GM12874 (cell line): ENCODE data around the gene SPATA33.

Experiments used
- TF ChIP-seq, protein P1 (sequence below): IDR thresholded peaks from 2 replicates; pipeline ENCODE4 v1.5.1; 2011; ENCODE audit warnings: low read depth, mild to moderate bottlenecking, control low read depth, low read length, moderate library complexity; ENCODE audit not compliant: insufficient read depth

The SPATA33 gene

DNA sequence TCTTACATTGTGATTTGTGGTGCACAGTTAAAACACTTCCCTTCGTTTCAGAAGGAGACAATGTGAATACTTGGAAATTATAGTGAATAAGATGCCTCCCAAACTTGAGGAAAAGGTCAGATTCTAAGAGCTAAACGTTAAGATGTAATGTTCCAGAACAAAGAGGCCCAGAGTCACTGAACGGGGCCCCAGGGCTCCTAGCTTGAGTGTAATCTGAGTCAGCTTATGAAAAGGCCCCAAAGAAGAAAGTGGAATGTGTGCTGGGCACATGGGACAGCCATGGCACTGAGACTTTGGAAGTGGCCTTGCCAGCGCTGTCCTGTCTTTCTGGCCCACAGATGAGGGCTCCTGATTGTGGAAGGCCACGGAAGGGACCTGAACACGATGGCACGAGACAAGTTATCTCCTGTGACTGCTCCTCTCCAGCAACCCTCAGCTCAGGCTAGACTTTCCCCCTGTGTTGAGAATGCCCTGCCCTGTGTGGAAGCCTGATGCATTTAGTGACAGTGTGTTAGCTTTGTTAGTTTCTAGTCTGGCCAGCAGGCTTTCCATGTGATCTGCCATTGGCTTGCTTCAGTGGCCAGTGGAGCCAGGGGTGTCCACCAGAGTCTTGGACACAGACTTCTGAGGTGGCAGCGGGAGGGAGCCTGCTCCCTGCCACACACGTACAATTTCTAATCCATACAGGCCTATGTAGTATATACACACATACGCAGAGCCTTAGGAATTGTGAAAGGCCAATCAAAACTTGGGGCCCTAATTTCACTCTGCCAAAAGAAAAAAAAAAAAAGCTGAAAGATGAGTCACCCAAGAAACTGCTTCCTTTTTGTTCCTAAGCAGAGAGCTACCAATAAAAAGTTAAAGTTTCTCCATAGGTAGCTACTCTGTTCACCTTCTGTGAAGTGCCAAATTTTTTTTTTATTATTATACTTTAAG lies 13.1 kb downstream of the SPATA33 start:
- TF ChIP-seq, protein P1, sequence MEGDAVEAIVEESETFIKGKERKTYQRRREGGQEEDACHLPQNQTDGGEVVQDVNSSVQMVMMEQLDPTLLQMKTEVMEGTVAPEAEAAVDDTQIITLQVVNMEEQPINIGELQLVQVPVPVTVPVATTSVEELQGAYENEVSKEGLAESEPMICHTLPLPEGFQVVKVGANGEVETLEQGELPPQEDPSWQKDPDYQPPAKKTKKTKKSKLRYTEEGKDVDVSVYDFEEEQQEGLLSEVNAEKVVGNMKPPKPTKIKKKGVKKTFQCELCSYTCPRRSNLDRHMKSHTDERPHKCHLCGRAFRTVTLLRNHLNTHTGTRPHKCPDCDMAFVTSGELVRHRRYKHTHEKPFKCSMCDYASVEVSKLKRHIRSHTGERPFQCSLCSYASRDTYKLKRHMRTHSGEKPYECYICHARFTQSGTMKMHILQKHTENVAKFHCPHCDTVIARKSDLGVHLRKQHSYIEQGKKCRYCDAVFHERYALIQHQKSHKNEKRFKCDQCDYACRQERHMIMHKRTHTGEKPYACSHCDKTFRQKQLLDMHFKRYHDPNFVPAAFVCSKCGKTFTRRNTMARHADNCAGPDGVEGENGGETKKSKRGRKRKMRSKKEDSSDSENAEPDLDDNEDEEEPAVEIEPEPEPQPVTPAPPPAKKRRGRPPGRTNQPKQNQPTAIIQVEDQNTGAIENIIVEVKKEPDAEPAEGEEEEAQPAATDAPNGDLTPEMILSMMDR: no peak

DNA sequence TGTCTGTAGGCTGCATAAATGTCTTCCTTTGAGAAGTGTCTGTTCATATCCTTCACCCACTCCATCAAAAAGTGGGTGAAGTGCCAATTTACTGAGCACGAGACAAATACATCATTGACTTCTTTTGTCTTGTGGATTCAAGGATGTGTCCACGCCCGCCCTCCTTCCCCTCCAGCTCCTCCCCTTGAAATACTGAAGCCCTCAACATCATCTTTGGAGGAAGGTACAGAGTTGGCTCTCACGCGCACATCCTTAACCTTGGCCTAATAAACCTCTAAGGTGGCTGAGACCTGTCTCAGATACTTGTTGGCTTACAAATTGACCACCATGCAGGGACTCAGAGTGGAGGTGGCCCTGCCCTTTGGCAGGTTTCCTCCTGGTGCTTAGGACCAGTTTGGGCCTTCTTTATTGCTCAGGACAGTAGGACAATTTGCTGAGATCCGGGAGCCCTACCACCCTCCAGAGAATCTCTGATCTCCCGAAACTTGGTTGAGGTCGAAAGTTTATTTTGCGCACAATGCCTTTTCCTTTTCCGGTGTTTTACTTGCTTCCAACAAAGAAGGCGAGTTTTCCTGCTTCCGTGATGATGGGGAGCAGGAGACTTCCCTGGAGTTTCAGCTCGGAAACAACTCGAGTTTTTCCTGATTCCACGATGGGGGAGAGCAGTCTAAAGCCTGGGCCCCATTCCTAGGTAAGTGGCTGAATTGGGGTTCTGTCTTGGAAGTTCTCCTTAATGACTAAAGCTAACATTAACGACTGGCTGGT lies 14.7 kb downstream of the SPATA33 start:
- TF ChIP-seq, protein P1: no peak

DNA sequence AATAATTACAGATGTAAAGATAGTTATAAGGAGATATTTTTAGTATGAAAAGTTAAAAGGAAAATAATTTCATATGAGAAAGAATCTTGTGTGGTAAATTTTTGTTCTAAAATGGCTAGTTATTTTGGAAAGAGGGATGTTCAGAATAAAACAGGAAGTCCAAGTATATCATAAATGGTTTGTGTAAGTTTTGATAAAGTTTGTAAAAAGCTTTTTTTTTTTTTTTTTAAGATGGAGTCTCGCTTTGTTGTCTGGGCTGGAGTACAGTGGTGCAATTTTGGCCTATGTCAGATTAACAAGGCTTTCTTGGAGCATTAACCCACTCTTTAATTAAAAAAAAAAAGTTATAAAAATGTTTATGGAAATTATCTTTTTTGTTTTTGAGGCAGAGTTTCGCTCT lies 20.6 kb downstream of the SPATA33 start:
- TF ChIP-seq, protein P1: no peak

DNA sequence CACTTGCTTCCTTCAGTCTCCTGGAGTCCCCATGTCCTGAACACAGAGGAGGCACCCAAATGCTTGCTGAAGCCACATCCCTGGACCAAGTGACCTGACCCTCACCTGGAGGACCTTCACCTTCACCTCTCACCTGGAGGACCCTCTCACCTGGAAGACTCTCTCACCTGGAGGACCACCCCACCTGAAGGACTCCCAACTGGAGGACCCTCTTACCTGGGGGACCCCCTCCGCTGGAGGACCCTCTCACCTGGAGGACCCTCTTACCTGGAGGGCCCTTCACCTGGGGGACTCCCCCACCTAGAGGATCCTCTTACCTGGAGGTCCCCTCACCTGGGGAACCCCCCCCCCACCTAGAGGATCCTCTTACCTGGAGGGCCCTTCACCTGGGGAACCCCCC lies 28.3 kb downstream of the SPATA33 start:
- TF ChIP-seq, protein P1: no peak

DNA sequence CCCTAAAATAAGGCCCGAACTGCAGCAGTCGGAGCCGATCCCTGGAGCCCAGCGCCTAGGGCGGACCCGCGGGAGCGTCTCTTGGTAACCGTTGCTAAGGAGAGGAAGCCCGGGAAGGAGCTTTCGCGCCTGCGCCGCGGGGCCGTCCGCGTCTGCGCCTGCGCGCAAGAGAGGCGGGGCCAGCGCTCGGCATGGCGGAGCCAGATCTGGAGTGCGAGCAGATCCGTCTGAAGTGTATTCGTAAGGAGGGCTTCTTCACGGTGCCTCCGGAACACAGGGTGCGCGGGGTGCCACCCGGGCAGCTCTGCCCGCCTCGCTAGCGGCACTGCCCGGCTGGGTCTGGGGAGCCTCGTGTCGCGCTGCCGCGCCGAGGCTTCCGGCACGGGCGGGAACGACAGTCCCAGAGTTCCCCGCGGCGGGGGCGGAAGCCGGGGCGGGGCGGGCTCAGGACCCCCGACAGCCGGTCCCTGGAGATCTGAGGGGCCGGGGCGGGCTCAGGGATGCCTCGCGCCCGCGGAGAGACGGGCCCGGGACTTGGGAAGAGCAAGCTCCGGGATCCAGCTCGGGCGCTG lies 29.0 kb downstream of the SPATA33 start, which contains the start of gene CDK10:
CDK10 (plus strand) TSS at position 170 of the 572 bp plus-strand sequence; CDS start at position 192, 22 bp downstream.
- TF ChIP-seq, protein P1: no peak

DNA sequence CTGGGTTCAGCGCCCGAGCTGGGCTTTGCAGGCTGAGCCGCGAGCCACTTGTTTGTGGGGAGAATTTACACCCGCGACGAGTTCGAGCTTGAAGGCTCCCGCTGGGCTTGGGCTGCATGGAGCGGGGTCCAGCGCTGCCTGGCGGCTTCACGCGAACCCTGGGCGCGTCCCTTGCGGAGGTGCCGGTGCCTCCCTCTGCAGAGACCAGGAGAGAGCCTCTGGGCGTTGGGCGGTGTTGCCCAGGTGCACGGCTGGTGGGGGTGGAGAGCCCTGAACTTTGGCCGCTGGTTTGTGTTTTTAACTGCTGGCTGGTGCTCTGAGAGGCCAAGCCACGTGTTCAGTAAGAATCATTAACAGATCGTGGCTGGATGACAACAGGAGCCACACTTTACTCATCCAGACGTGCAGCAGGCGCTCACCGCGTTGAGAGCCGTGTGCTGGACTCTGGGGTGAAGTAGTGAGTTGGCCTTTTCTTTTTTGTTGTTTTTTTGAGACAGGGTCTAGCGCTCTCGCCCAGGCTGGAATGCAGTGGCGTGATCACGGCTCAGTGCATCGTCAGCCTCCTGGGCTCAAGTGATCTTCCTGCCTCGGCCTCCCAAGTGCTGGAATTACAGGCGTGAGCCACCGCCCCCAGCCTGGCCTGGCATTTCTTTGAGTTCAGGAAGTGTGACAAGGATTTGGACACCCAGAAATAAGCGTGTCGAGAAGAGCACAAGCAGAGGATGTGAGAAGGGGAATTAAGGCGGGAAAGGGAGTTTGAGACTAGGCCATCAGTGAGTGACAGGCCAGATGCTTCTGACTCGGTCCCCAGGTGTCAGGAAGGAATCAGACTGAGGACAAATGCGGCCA lies 29.7 kb downstream of the SPATA33 start:
- TF ChIP-seq, protein P1: no peak
